Skeletal muscle satellite cell (primary cell): Measurements from ENCODE around the gene SAMD11.
A peak's percentile ranks its signal among the peaks of the same experiment; 100 is the strongest.

Experiments
- H3K27me3 ChIP-seq: 2 replicates; pipeline ENCODE4 v1.7.0; 2013; ENCODE audit warnings: low read length; ENCODE audit not compliant: control insufficient read depth, insufficient read depth
- H3K36me3 ChIP-seq: 2 replicates; pipeline ENCODE4 v1.7.0; 2013; ENCODE audit warnings: mild to moderate bottlenecking, control low read depth, low read length; ENCODE audit not compliant: insufficient read depth
- H3K4me1 ChIP-seq: 2 replicates; pipeline ENCODE4 v1.7.0; 2013; ENCODE audit warnings: low read length; ENCODE audit not compliant: control insufficient read depth, insufficient read depth
- H3K4me2 ChIP-seq: 2 replicates; pipeline ENCODE4 v1.7.0; 2013; ENCODE audit warnings: mild to moderate bottlenecking, low read length
- H3K4me3 ChIP-seq: 2 replicates; pipeline ENCODE4 v1.7.0; 2013; ENCODE audit warnings: low read length
- H3K9ac ChIP-seq: 2 replicates; pipeline ENCODE4 v1.7.0; 2013; ENCODE audit warnings: mild to moderate bottlenecking, low read depth, low read length, moderate library complexity
- H3K9me3 ChIP-seq: replicated peaks from 2 replicates; pipeline ENCODE4 v1.7.0; 2013; ENCODE audit warnings: mild to moderate bottlenecking, control low read depth, low read length

The SAMD11 gene

GRCh38 chr1:920521-920920 lies 3.2 kb upstream of the SAMD11 start:
- H3K4me2 ChIP-seq, result peak overlapping the region; percentile 66

GRCh38 chr1:921011-921837 lies 2.5 kb upstream of the SAMD11 start:
- Histone ChIP-seq H3K4me1 (peaks cover 43% of the 10 kb centered on the region), H3K9ac (no peak overlapping the region), H3K4me3 (peak overlapping the region; percentile 40), H3K27me3 (peaks cover 31% of the 10 kb centered on the region), H3K36me3 (no peaks in the 10 kb centered on the region), H3K9me3 (no peaks in the 10 kb centered on the region), H3K4me2 (peak overlapping the region; percentile 66)

More at GRCh38 chr1:920521-920920, 3.2 kb upstream of the SAMD11 start:
- Histone ChIP-seq H3K36me3 (no peaks in the 10 kb centered on the region), H3K27me3 (peaks cover 32% of the 10 kb centered on the region), H3K4me1 (peaks cover 38% of the 10 kb centered on the region), H3K9me3 (no peaks in the 10 kb centered on the region), H3K4me3 (no peak overlapping the region), H3K9ac (no peak overlapping the region)

GRCh38 chr1:923991-924655 lies 400 bp downstream of the SAMD11 start:
- Histone ChIP-seq H3K27me3 (peaks cover 27% of the 10 kb centered on the region), H3K4me3 (peak overlapping the region; percentile 77), H3K4me1 (peaks cover 39% of the 10 kb centered on the region), H3K4me2 (peak overlapping the region; percentile 82), H3K9me3 (no peaks in the 10 kb centered on the region), H3K36me3 (no peaks in the 10 kb centered on the region), H3K9ac (peak overlapping the region; percentile 41)

- Histone ChIP-seq H3K4me1 (peaks cover 39% of the 10 kb centered on the region), H3K27me3 (peaks cover 21% of the 10 kb centered on the region), H3K9me3 (no peaks in the 10 kb centered on the region), H3K9ac (peak overlapping the region; percentile 41), H3K4me3 (peak overlapping the region; percentile 77), H3K36me3 (no peaks in the 10 kb centered on the region), H3K4me2 (peak overlapping the region; percentile 82)
Observed at GRCh38 chr1:924656-925560, 1.2 kb downstream of the SAMD11 start.

- H3K27me3 ChIP-seq, result peaks cover 18% of the 10 kb centered on the region
- H3K4me2 ChIP-seq, result peak overlapping the region; percentile 82
- H3K9me3 ChIP-seq, result no peaks in the 10 kb centered on the region
- H3K4me3 ChIP-seq, result peak overlapping the region; percentile 77
- peaks cover 34% of the 10 kb centered on the region for H3K4me1 ChIP-seq
- peak overlapping the region; percentile 18 for H3K9ac ChIP-seq
- H3K36me3 ChIP-seq, result peaks cover 7% of the 10 kb centered on the region
Observed at GRCh38 chr1:925561-926421, 2.1 kb downstream of the SAMD11 start.

- no peaks in the 10 kb centered on the region for H3K9me3 ChIP-seq
- H3K4me1 ChIP-seq, result peaks cover 24% of the 10 kb centered on the region
- peak overlapping the region; percentile 82 for H3K4me2 ChIP-seq
- peak overlapping the region; percentile 77 for H3K4me3 ChIP-seq
- H3K9ac ChIP-seq, result no peak overlapping the region
- peaks cover 7% of the 10 kb centered on the region for H3K36me3 ChIP-seq
- H3K27me3 ChIP-seq, result peaks cover 18% of the 10 kb centered on the region
Observed at GRCh38 chr1:927234-927633, 3.5 kb downstream of the SAMD11 start.

- H3K4me1 ChIP-seq, result peaks cover 24% of the 10 kb centered on the region
- peaks cover 7% of the 10 kb centered on the region for H3K36me3 ChIP-seq
- no peak overlapping the region for H3K4me3 ChIP-seq
- no peak overlapping the region for H3K9ac ChIP-seq
- H3K27me3 ChIP-seq, result peaks cover 20% of the 10 kb centered on the region
- no peaks in the 10 kb centered on the region for H3K9me3 ChIP-seq
- H3K4me2 ChIP-seq, result no peak overlapping the region
Observed at GRCh38 chr1:927748-928147, 4.0 kb downstream of the SAMD11 start.

GRCh38 chr1:928825-929661 lies 5.3 kb downstream of the SAMD11 start:
- H3K4me2 ChIP-seq, result no peak overlapping the region
- peaks cover 18% of the 10 kb centered on the region for H3K27me3 ChIP-seq
- no peaks in the 10 kb centered on the region for H3K9me3 ChIP-seq
- no peak overlapping the region for H3K4me3 ChIP-seq
- peaks cover 7% of the 10 kb centered on the region for H3K36me3 ChIP-seq
- H3K9ac ChIP-seq, result no peak overlapping the region
- peaks cover 15% of the 10 kb centered on the region for H3K4me1 ChIP-seq

GRCh38 chr1:929712-930632 lies 6.2 kb downstream of the SAMD11 start:
- Histone ChIP-seq H3K9ac (no peak overlapping the region), H3K4me1 (peaks cover 17% of the 10 kb centered on the region), H3K9me3 (no peaks in the 10 kb centered on the region), H3K27me3 (peaks cover 20% of the 10 kb centered on the region), H3K36me3 (peaks cover 7% of the 10 kb centered on the region), H3K4me2 (no peak overlapping the region), H3K4me3 (no peak overlapping the region)
